ENCODE results near the gene GOLT1A.
"Not testable (repeated sequence)": the region's sequence is repeated elsewhere in the genome, so short reads cannot be mapped to it uniquely, and the experiment has no call there.

Gene GOLT1A

DNA sequence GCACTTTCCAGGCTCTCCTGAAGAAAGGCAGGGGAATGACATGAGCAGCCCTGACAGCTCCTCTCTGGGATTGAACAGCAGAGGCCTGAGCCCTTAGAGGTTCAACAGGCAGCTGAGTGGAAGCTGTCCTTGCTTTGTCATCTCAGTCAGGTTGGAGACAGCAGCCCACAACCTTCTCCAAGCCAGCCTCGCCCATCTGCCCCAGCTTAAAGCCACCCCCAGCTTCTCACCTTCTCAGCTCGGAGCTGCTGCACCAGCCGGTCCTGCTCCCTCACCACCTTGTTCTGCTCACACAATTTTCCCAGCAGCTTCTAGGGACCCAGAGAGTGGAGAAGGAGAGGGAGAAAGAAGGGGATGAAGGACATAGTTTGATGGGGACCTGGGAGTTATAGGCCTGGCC, 35.2 kb upstream of the GOLT1A start:
- DNase-seq (ENCODE audit: low read depth) = no peak

DNA sequence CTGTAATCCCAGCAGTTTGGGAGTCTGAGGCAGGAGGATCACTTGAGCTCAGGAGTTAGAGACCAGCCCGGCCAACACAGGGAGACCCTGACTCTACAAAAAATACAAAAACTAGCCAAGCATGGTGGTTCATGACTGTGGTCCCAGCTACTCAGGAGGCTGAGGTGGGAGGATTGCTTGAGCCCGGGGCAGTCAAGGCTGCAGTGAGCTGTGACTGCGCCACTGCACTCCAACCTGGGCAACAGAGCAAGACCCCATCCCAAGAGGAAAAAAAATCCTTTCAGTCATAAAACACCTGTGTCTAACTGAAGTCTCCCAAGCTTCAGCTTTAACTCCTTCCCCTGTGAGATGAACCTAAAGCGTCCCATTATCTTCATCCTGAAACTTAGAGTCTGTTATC, 33.1 kb upstream of the GOLT1A start:
- no peak for DNase-seq (ENCODE audit: low read depth)

DNA sequence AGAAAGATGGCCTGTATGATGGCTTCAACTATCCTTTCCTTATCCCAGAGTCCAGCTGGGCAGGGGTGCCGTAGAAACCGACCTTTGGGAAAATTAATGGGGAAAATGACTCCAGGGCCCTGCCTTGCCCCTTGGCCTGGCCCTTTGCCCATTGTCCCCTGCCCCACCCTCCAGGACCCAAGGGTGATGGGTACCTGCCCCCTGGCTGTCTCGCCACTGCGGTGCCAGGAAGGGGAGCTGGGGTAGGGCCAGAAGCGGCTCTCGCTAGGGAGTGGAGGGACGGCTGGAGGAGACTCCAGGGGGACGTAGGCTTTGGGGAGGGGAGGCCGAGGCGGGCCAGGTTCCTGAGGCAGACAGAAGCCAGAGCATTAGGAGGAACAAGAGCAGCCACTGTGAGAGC, 29.1 kb upstream of the GOLT1A start:
- no peak for DNase-seq (ENCODE audit: low read depth)

DNA sequence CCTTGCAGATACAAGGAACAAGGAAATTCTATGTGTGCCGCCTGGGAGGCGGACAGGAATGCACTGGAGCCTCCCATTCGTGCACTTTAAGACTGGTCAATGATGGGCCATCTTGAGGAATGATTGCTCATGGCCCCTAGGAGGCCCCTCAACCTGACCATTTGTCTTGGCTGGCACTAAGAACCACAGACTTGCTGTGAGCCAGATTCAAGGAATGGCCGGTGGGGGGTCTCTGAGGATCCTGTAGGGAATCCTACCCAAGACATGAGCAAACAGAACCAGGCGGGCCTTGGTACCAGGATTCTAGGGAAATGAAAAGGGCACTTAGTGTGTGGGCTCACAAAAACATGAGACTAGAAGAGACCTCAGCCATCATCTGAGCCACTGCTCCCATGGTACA, 28.1 kb upstream of the GOLT1A start:
- DNase-seq (ENCODE audit: low read depth) = no peak

DNA sequence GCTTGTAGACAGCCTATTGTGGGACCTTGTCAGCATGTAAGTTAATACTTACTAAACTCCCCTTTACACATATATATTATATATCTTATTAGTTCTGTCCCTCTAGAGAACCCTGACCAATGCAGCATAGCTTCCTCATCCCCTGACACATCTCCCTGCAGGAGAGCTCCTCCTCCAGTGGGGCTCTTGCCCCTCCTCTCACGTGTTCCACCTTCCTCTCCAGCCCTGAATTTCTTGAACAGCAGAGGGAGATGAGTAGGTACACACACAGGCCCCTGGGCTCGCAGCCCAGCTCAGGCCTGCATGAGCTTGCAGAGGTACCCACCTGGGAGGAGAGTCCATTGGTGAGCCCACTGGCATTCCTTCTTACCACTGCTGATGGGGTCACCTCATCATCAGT, 27.3 kb upstream of the GOLT1A start:
- DNase-seq (ENCODE audit: low read depth) = peak; percentile 10

DNA sequence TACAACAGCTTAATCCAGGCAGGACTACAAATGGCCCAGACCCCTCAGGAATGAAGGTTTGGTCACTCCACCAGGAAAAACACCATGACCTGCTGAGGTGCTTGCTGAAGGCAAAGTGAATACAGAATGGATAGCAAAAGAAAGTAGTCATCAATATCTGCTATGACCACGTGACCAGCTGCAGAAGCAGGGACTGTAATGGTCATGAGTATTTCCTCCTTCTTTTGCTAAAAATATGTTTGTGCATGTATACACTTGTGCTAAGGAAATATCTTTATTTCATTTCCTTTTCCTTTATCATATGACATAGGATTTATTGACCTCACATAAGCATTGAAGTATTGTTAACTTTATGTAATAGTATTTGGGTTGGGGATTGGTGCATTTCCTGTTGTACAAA, 26.4 kb upstream of the GOLT1A start:
- no peak for DNase-seq (ENCODE audit: low read depth)

DNA sequence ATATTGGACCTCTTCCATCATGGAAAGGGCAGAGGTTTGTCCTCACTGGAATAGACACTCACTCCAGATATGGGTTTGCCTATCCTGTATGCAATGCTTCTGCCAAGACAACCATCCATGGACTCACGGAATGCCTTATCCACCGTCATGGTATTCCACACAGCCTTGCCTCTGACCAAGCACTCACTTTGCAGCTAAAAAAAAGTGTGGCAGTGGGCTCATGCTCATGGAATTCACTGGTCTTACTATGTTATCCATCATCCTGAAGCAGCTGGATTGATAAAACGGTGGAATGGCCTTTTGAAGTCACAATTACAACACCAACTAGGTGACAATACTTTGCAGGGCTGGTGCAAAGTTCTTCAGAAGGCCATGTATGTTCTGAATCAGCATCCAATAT, 25.6 kb upstream of the GOLT1A start:
- not testable (repeated sequence) for DNase-seq (ENCODE audit: low read depth)

DNA sequence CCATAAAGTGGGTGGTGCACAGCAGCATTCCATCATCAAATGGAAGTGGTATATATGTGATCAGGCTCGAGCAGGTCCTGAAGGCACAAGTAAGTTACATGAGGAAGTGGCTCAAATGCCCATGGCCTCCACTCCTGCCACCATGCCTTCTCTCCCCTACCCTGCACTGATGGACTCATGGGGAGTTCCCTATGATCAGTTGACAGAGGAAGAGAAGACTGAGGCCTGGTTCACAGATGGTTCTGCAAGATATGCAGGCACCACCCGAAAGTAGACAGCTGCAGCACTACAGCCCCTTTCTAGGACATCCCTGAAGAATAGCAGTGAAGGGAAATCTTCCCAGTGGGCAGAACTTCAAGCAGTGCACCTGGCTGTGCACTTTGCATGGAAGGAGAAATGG, 24.7 kb upstream of the GOLT1A start:
- DNase-seq (ENCODE audit: low read depth) = not testable (repeated sequence)

DNA sequence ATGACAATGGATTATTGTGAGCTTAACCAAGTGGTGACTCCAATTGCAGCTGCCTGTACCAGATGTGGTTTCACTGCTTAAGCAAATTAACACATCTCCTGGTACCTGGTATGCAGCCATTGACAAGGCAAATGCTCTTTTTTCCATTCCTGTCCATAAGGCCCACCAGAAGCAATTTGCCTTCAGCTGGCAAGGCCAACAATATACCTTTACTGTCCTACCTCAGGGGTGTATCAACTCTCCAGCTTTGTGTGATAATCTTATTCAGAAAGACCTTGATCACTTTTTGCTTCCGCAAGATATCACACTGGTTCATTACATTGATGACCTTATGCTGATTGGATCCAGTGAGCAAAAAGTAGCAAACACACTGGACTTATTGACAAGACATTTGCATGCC, 23.7 kb upstream of the GOLT1A start:
- not testable (repeated sequence) for DNase-seq (ENCODE audit: low read depth)

DNA sequence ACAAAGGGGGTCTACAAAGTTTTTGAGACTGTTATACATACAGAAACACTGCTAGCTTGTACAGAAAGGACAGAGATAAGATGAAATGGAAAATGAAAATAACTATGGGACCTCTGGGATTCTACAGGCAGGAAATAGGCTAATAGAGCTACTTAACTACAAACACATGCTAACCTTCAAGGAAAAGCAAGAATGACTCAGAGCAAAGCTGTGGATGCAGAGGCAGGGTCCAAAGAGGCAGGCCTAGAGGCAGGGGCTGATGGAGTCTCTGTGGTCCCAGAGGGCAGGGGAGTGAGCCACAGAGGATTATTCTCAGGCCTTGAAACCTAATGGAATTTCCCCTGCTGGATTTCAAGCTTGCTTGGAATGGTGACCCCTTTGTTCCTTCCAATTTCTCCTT, 18.7 kb upstream of the GOLT1A start:
- DNase-seq (ENCODE audit: low read depth) = peak; percentile 14

DNA sequence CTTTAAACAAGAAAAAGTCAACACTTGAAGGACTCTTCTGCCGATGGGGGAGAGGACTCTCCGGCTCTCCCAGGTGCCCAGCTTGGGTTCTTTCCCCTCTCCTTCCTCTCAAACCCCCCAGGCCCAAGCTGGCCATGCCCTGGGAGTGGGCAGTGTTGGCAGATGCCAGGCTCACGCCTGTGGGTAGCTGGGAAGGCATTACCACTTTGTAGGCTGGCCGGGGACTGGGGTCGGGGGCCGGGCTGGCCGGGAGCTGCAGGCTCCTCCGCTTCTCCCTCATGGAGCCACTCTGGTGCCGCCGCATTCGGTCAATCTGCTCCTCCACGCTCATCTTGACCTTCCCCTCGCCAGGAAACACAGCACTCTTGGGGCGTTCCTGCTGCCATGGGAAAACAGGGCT, 16.4 kb upstream of the GOLT1A start:
- no peak for DNase-seq (ENCODE audit: low read depth)

DNA sequence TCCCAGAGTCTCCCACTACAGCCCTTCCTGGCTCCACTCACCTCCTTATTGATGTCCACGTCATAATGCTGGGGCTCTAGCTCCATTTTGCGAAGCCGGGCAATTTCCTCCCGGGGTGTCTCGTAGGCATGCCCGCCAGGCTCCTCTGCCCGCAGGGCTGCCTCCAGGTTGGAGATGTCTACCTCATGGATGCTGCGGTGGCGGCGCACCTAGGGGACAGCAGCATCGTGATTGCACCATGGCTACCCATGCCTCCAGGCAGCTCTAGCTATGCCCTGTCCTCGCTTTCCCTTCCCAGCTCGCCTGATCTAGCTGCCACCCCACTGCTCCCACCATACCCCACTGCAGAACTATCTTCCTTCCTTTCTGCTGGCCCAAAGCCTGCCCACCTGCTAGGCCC, 15.1 kb upstream of the GOLT1A start:
- no peak for DNase-seq (ENCODE audit: low read depth)

DNA sequence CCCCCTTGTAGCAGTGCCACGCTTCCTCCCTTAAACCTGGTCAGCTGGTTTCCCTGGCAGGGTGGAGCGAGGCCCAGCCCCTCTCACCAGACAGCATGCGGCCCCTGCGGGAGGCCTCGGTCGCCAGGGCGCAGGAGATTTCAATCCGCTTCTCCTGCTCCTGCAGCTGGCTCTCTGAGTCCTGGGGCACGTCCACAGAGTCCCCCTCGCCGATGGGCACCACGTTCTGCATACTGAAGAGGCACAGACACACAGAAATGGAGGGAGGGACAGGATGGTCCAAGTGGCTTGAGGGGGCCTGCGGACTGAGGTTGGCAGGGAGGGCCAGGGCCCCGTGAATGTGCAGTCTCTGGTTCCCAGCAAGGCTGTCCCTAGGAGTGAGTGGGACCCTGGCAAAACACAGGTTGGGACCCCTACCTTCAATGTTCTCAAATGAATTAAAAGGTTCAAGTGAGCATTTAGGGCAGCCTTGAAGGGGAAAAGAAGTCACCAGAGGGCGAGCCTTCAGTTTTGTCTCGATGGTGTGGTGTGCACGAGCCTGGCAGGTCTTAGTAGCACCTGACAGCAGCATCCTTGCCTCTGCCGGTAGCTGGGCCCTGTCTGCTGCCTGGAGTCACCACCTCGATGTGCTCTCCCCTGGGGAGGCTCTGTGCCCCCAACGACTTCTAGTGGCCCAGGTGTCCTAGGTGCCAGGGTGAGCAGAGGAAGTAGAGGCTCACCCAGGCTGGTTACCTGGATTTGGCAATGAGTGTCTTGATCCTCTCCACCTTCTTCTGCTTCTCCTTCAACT, 14.4 kb upstream of the GOLT1A start:
- DNase-seq (ENCODE audit: low read depth) = no peak

DNA sequence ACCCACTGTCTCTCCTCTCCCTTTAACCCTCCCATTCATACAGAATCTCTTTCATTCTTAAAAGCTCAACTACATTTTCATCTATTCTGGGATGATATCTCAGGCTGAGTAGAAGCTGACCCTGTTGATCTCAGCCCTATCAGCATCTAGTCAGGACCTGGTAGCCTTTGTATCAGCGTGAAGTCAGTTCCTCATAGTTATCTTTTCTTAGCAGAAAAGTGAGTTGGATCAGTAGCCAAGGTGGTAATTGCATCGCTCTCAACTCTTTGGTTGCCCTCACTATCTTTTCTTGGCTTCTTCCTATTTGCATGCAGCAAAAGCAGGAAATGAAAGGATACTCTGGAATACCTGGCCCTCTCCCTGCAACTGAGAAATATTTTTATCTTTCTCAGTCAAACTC, 13.6 kb upstream of the GOLT1A start:
- no peak for DNase-seq (ENCODE audit: low read depth)

DNA sequence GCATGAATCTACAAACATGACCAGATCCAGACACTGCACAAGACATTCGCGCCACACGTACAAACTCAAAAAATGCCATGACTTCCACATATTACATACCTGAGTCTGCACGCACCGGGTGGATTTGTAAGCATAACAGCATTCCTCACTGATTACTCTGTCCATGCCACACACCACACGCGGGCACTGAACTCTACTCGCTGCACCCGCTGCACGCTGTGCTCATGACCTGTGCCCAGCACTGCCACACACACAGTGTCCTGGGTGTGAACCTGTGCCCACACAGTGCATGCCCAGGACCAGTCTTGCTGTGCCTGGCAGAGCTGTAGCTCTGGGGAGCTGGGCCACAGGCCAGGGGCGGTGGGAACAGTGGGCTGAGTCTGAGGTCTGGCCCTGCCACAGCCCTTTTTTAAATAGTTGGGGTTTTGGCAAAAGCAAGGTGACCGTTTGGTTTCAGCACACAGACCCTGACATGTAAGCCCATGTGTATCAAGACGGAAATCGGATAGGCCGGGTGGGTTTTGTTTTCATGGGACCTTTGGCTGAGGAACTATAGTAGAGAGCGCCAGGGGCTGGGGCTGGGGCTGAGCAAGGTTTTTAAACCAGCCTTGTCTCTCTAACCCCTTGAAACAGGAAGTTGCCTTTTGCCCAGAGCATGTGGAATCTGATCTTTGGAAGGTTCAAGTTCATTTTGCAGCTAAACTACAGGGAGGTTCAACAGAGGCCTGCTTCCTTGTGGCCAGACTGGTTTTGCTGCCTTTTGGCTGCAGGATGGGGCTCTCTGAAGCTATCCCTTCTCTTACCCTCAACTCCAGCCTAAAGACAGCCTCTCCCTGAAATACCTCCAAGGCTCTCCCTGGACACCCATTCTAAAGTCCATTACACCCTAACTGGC, 12.3 kb upstream of the GOLT1A start:
- peak; percentile 47 for DNase-seq (ENCODE audit: low read depth)

DNA sequence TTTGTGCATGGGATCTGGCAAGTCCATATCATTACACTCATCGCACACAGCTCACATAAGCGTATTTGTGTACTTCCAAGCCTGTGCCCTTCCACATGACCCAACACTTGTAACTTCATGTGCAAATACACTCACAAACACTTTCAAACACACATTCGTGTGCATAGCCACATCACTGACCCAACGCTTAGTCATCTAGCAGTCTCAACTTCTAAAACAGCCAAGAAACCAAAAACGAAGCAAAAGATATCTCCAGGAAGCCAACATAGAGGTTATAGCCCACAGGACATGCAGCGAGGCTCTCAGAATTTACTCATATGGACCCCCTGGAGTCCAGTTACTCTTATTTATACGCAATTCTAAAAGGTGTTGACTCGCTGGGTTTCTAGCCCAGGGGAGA, 10.9 kb upstream of the GOLT1A start:
- no peak for DNase-seq (ENCODE audit: low read depth)

DNA sequence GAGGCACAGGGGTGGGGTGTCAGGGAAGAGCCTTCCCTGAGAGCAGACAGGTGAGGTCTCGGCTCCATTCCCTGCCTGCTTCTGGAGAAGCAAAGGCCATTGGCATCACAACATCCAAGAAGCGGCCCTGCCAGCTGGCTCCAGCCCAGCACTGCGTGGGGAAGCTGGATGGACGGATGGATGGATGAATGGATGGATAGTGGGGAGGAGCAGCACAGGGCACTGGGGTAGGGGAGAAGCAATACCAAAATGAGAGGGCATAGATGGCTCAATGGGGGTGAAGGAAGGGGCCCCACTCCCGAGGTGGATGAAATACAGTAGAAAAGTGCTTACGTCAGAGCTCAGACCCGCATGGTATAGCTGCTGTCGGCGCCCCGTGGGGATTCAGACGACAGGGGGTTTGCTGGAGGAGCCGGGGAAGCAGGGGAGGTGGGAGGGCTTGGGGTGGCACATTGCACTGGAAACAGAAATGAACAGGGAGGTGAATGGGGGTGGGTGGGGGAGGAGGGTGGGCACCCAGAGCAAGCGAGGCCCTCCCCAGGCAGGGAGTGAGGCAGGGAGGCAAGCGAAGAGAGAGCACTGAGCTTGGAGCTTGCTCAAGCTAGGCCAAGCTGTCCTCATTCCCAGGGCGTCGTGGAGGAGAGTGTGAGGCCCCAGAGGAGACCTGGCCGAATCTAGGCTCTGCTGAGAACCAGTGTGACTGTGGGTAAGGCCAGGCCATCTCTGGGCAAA, 9.5 kb upstream of the GOLT1A start:
- no peak for DNase-seq (ENCODE audit: low read depth)

DNA sequence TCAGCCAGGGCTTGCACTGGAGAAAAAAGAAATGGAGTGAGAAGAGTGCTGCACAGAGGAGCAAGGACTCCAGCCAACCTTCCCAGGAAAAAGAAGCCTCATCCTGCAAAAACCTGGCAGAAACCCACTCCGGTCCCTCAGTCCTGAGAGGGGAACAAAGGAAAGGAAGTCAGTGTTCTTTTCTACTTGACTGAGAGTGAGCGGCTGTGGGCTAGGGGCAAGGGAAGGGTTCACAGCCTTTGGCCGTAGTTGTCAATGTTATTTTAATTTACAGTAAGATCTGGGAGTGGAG, 8.9 kb upstream of the GOLT1A start:
- no peak for DNase-seq (ENCODE audit: low read depth)

DNA sequence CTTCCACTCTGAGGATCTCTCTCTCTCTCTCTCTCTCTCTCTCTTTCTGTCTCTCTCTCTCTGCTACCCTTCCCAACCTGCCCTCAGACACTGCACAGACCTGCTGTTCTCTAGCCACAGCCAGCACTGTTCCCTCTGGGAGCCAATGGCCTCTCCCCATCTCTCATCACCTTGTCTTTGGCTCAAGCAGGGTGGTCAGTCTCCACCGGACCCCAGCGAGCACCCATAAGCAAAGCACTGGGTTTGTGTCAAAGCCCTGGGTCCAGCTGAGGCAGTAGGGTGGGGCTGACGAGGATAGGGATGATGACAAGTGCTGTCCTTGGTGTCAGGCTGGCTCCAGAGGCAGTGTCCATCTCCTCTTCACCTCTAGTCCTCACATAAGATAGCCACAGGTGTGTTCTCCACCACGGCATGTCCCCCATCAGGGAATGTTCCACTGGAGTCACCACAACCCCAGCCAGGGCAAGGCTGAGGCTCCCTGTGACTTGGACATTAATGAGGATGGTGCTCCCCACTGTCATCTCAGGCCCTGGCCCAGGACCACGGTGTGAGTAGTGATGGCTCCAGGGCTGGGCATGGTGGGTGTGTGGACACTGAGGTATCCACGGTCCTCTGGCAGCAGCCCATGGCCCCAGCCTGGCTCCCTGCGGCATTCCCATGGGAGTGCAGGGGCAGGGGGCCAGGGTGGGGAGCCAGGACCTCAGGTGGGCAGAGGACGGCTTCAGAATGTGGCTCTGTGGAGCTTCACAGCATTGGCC, 8.4 kb upstream of the GOLT1A start:
- DNase-seq (ENCODE audit: low read depth) = no peak

DNA sequence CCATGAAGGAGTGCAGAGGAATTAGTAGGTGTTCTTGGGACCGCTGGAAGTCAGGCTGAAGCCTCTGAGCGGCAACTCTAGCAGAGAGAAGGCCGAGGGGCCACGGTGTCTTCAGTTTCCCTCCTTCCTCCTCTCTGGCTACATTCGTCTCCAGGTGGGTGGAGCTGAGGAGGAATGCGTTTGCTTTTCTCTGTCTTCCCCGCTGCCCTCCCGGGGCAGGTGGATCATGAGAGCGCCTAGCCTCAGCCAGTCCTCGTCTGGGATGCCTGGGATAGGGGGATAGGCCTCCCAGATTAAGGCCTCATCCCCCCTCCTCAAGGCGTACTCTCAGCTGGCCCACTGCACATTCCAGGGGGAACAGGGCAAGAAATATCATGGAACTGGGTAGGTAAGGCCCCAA, 7.5 kb upstream of the GOLT1A start:
- no peak for DNase-seq (ENCODE audit: low read depth)

DNA sequence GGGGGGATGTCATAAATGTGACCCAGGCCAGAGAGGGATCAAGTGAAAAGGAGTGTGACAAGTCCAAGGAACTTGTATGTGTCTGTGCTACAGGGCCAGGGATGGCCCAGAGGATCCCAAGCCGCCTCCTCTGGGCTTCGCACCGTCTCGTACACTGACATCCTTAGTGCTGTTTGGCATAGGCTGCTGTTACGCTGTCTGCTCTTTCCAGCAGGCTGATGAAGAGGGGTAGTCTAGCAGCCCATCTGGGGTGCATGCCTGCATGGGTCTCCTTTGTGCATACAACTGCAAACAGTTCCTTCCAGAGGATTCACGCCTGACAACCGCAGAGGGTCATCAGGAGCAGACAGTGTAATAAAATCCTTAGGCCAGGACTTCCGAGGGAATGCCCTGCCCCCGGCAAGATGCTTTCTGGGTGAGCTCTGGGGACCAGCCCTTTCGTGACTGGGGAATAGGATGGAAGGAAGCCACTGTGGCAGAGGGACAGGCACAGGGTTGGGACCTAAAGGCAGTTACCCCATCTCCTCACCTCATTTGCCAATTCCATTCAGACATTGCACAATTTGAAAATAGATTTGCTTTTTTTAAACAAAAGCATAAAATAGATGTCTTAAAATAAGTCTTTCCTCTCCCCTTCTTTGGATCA, 6.3 kb upstream of the GOLT1A start:
- no peak for DNase-seq (ENCODE audit: low read depth)

DNA sequence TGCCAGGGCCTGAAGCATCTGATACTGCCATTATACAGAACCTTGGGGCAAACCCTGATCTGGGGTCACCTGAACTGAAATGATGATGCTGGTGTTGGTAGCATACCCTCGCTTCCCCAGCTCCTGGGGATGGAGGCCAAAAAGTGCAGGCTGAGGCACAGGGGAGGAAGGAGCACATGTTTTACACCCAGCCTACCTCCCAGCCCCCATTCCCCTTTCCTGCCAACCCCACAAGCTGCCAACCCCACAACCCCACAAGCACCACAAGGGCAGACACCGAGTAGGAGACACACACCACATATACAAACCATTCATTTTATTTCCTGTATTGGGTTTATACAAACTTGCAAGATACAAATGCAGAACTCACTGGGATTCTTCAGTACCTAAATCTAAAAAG, 4.8 kb upstream of the GOLT1A start:
- DNase-seq (ENCODE audit: low read depth) = no peak

All from amniotic epithelial cell (primary cell).